ENCODE results near the gene SMIM20.

GRCh38 chr4:25956260-25956659 lies 42.2 kb downstream of the SMIM20 start:
- TF ChIP-seq CTCF (conservative IDR thresholded peaks at IDR 0.05; ENCODE audit: low read length) = no peak
- TF ChIP-seq EZH2phosphoT487 (IDR thresholded peaks at IDR 0.05; ENCODE audit: borderline replicate concordance) = no peak
